GM12875 (cell line): Measurements from ENCODE around the gene KIF6.

ENCODE experiments used
- H3K4me3 ChIP-seq: one replicate; pipeline ENCODE4 v1.5.1; 2011; ENCODE audit warnings: low read depth, low read length, control low read depth
- CTCF ChIP-seq: IDR thresholded peaks from 2 replicates; pipeline ENCODE4 v1.5.1; 2011; ENCODE audit warnings: low read depth, mild to moderate bottlenecking, control low read depth, inconsistent platforms, low read length, moderate library complexity, borderline replicate concordance; ENCODE audit not compliant: insufficient read depth

Gene KIF6

GRCh38 chr6:39476670-39477069 lies 248.5 kb downstream of the KIF6 start:
- no peak for TF ChIP-seq CTCF
- no peak overlapping the region for H3K4me3 ChIP-seq

GRCh38 chr6:39476151-39476550 lies 249.1 kb downstream of the KIF6 start:
- no peak for TF ChIP-seq CTCF
- no peak overlapping the region for H3K4me3 ChIP-seq

- no peak overlapping the region for H3K4me3 ChIP-seq
- no peak for TF ChIP-seq CTCF
Observed at GRCh38 chr6:39471954-39472659, 253.1 kb downstream of the KIF6 start.

- TF ChIP-seq CTCF, result no peak
- no peak overlapping the region for H3K4me3 ChIP-seq
Observed at GRCh38 chr6:39470506-39470905, 254.7 kb downstream of the KIF6 start.

- H3K4me3 ChIP-seq, result no peak overlapping the region
- no peak for TF ChIP-seq CTCF
Observed at GRCh38 chr6:39468385-39468784, 256.8 kb downstream of the KIF6 start.

GRCh38 chr6:39466631-39467030 lies 258.6 kb downstream of the KIF6 start:
- H3K4me3 ChIP-seq, result no peak overlapping the region
- TF ChIP-seq CTCF, result no peak

GRCh38 chr6:39465539-39465938 lies 259.7 kb downstream of the KIF6 start:
- TF ChIP-seq CTCF, result no peak
- no peak overlapping the region for H3K4me3 ChIP-seq
